OCI-LY3 (cell line): ENCODE data around the gene GAS7.

Experiments
- EZH2phosphoT487 ChIP-seq: fragments of 200-600 bp; shearing (Covaris generic); IDR thresholded peaks from 2 replicates; pipeline ENCODE4 v1.6.1; 2018; ENCODE audit warnings: antibody characterized with exemption, mixed run types, low read depth
- TF ChIP-seq, protein P1 (sequence below): fragments of 200-600, 300-600 bp; sonication (generic); IDR thresholded peaks from 2 replicates; pipeline ENCODE4 v1.5.1; 2014; ENCODE audit warnings: antibody characterized with exemption, low read length, low read depth

DNA sequence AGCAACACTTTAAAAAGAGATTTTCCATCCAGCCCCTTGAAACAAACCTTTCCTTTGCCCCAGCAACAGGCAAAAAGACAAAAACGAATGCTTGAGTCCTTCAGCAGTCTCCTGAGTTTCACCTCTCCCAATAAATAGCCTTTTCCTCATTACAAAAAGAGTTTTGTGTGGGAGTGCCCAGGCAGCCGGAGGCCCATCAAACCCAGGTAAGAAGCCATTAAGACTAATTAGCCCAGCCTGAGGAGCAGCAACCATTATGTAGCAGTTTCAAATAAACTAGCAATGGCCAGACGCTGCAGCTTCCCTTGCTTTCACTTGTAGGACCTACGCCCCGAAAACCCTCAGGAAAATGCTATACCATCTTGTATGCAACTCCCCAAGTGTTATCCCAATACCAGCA, 15.6 kb downstream of the GAS7 start:
- TF ChIP-seq, protein P1, sequence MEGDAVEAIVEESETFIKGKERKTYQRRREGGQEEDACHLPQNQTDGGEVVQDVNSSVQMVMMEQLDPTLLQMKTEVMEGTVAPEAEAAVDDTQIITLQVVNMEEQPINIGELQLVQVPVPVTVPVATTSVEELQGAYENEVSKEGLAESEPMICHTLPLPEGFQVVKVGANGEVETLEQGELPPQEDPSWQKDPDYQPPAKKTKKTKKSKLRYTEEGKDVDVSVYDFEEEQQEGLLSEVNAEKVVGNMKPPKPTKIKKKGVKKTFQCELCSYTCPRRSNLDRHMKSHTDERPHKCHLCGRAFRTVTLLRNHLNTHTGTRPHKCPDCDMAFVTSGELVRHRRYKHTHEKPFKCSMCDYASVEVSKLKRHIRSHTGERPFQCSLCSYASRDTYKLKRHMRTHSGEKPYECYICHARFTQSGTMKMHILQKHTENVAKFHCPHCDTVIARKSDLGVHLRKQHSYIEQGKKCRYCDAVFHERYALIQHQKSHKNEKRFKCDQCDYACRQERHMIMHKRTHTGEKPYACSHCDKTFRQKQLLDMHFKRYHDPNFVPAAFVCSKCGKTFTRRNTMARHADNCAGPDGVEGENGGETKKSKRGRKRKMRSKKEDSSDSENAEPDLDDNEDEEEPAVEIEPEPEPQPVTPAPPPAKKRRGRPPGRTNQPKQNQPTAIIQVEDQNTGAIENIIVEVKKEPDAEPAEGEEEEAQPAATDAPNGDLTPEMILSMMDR, result no peak
- TF ChIP-seq EZH2phosphoT487, result no peak
